Mesenchymal stem cell (in vitro differentiated cells and primary cell): ENCODE results near the gene FOXL2.

Experiments
- DNase-seq: peaks from one replicate; pipeline ENCODE4 v3.0.0-alpha.2; 2013
- H2AFZ ChIP-seq: one replicate; pipeline ENCODE4 v1.6.1; 2013; ENCODE audit warnings: low read depth, mild to moderate bottlenecking, control low read depth, inconsistent platforms, low read length, moderate library complexity
- H2AK5ac ChIP-seq: 2 replicates; pipeline ENCODE4 v1.6.1; 2013; ENCODE audit warnings: low read length, moderate library complexity, mild to moderate bottlenecking, inconsistent platforms; ENCODE audit not compliant: severe bottlenecking
- H2BK120ac ChIP-seq: one replicate; pipeline ENCODE4 v1.6.1; 2013; ENCODE audit warnings: low read depth, mild to moderate bottlenecking, inconsistent platforms, low read length, moderate library complexity
- H2BK12ac ChIP-seq, 2 experiments: one replicate each; pipeline ENCODE4 v1.6.1; 2013; ENCODE audit warnings: inconsistent platforms in 2 of 2, low read length in 2 of 2, mild to moderate bottlenecking in 2 of 2, moderate library complexity in 2 of 2, control low read depth in 1 of 2
- H2BK15ac ChIP-seq: one replicate; pipeline ENCODE4 v1.6.1; 2013; ENCODE audit warnings: mild to moderate bottlenecking, low read depth, inconsistent platforms; ENCODE audit not compliant: poor library complexity, severe bottlenecking
- H2BK5ac ChIP-seq: 2 replicates; pipeline ENCODE4 v1.6.1; 2013; ENCODE audit warnings: low read depth, mild to moderate bottlenecking, low read length, control low read depth, inconsistent platforms; ENCODE audit not compliant: poor library complexity, severe bottlenecking
- H3K14ac ChIP-seq, 2 experiments: one replicate each; pipeline ENCODE4 v1.6.1; 2013; ENCODE audit warnings: inconsistent platforms in 2 of 2, low read length in 2 of 2, control low read depth in 1 of 2, mild to moderate bottlenecking in 1 of 2, moderate library complexity in 1 of 2
- H3K18ac ChIP-seq, 2 experiments: one replicate each; pipeline ENCODE4 v1.6.1; 2013; ENCODE audit warnings: inconsistent platforms in 2 of 2, low read length in 2 of 2, control low read depth in 1 of 2, low read depth in 1 of 2, mild to moderate bottlenecking in 1 of 2
- H3K23ac ChIP-seq, 2 experiments: one replicate each; pipeline ENCODE4 v1.6.1; 2013; ENCODE audit warnings: inconsistent platforms in 2 of 2, low read length in 2 of 2, mild to moderate bottlenecking in 2 of 2, moderate library complexity in 2 of 2, control low read depth in 1 of 2
- H3K27ac ChIP-seq: 2 replicates; pipeline ENCODE4 v1.5.1; 2013; ENCODE audit warnings: mild to moderate bottlenecking, moderate library complexity, low read length, control low read depth, inconsistent platforms; ENCODE audit not compliant: poor library complexity, severe bottlenecking
- H3K27me3 ChIP-seq, 2 experiments: 2 replicates each; pipeline versions ENCODE4 v1.6.1 to v1.7.0; 2013; ENCODE audit warnings: low read length in 2 of 2, mild to moderate bottlenecking in 2 of 2, moderate library complexity in 2 of 2, control low read depth in 1 of 2, inconsistent platforms in 1 of 2; ENCODE audit not compliant: control insufficient read depth in 1 of 2, insufficient read depth in 1 of 2
- H3K36me3 ChIP-seq, 2 experiments: 2 replicates each; pipeline versions ENCODE4 v1.6.1 to v1.7.0; 2013; ENCODE audit warnings: low read length in 2 of 2, control low read depth in 1 of 2, inconsistent platforms in 1 of 2, low read depth in 1 of 2, mild to moderate bottlenecking in 1 of 2; ENCODE audit not compliant: insufficient read depth in 2 of 2, control insufficient read depth in 1 of 2
- H3K4ac ChIP-seq, 2 experiments: one replicate each; pipeline ENCODE4 v1.6.1; 2013; ENCODE audit warnings: inconsistent platforms in 2 of 2, low read length in 2 of 2, mild to moderate bottlenecking in 2 of 2, moderate library complexity in 2 of 2, control low read depth in 1 of 2, low read depth in 1 of 2
- H3K4me1 ChIP-seq: 2 replicates; pipeline ENCODE4 v1.6.1; 2013; ENCODE audit warnings: low read depth, low read length, control low read depth; ENCODE audit not compliant: control insufficient read depth, insufficient read depth
- H3K4me2 ChIP-seq: 2 replicates; pipeline ENCODE4 v1.6.1; 2013; ENCODE audit warnings: low read length, mild to moderate bottlenecking, inconsistent platforms; ENCODE audit not compliant: poor library complexity, severe bottlenecking
- H3K4me3 ChIP-seq, 2 experiments: 2 replicates each; pipeline versions ENCODE4 v1.5.1 to v1.7.0; 2013; ENCODE audit warnings: low read length in 2 of 2, mild to moderate bottlenecking in 2 of 2, control low read depth in 1 of 2, low read depth in 1 of 2; ENCODE audit not compliant: insufficient read depth in 1 of 2
- H3K79me1 ChIP-seq: replicated peaks from 2 replicates; pipeline ENCODE4 v1.6.1; 2013; ENCODE audit warnings: mild to moderate bottlenecking, control low read depth, low read length, inconsistent platforms; ENCODE audit not compliant: poor library complexity, severe bottlenecking
- H3K9ac ChIP-seq: 2 replicates; pipeline ENCODE4 v1.7.0; 2013; ENCODE audit warnings: mild to moderate bottlenecking, low read length, moderate library complexity
- H3K9me3 ChIP-seq: 2 replicates; pipeline ENCODE4 v1.7.0; 2013; ENCODE audit warnings: mild to moderate bottlenecking, low read length; ENCODE audit not compliant: control insufficient read depth
- H4K8ac ChIP-seq: one replicate; pipeline ENCODE4 v1.6.1; 2013; ENCODE audit warnings: inconsistent platforms, mild to moderate bottlenecking, low read length, moderate library complexity
- H4K91ac ChIP-seq: one replicate; pipeline ENCODE4 v1.6.1; 2013; ENCODE audit warnings: mild to moderate bottlenecking, low read length, inconsistent platforms
- WGBS: methylation state at CpG from one replicate; pipeline ENCODE4 v1.1.7; 2013; ENCODE audit warnings: mixed read lengths; 5-methylcytosine and 5-hydroxymethylcytosine counted together

The FOXL2 gene

DNA sequence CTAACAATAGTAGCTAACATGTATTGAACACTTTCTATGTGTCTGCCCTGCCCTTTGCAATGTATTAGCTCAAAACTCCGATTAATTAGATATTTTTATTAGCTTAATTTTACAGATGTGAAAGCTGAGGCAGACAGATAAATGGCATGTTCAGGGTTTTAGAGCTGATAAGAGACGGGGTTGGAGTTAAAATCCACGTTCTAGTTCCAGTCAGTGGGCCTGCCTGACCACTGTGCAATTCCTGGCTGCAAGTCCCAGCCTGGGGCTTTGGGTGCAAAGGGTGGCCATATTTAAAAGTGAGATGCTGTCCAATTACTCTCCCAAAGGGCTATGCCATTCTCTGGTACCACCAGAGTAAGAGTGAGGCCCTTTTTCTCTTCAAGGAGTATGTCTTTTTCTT lies 33.2 kb downstream of the FOXL2 start:
- Histone ChIP-seq H3K27ac (no peak overlapping the region), H3K23ac (no peak overlapping the region), H4K8ac (no peak overlapping the region), H3K14ac (no peak overlapping the region), H3K9me3 (no peaks in the 10 kb centered on the region), H2AK5ac (no peak overlapping the region), H3K4me2 (no peak overlapping the region), H3K4me1 (peaks cover 7% of the 10 kb centered on the region), H2BK15ac (no peak overlapping the region), H3K4ac (no peak overlapping the region), H3K27me3 (no peaks in the 10 kb centered on the region), H3K9ac (no peak overlapping the region), H2BK5ac (no peak overlapping the region), H4K91ac (no peak overlapping the region), H2AFZ (no peak overlapping the region), H3K4me3 (no peak overlapping the region), H3K18ac (no peak overlapping the region), H3K36me3 (no peaks in the 10 kb centered on the region), H3K79me1 (no peaks in the 10 kb centered on the region), H2BK12ac (no peak overlapping the region), H2BK120ac (no peak overlapping the region)
- 72% methylated on average over 2 of the region's 3 CpGs for WGBS
- DNase-seq: no peak

DNA sequence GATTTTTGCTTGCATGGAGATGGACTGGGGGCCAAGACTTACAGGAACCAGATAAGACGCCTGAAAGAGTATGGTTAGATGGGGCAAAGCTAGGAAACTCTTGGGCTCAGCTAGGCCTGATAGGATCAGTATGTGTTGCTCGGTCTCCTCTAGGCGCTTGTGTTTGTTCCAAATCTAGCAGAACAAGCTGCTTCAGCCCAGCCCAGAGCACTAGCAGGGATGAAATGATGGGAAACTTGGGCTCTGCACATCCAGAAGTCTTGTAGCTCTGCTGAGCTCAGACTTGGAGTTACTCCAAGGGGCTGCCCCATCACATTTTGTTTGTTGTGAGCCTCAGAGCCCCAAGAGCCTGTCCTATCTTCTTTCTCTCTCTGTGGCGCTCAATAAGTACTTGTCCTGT lies 34.7 kb downstream of the FOXL2 start:
- Histone ChIP-seq H3K14ac (no peak overlapping the region), H2BK15ac (peak overlapping the region; percentile 3), H3K36me3 (no peaks in the 10 kb centered on the region), H2BK12ac (no peak overlapping the region), H3K9me3 (no peaks in the 10 kb centered on the region), H3K4ac (no peak overlapping the region), H3K27ac (no peak overlapping the region), H3K4me1 (peaks cover 7% of the 10 kb centered on the region), H2AK5ac (no peak overlapping the region), H3K4me2 (no peak overlapping the region), H3K4me3 (no peak overlapping the region), H3K27me3 (no peaks in the 10 kb centered on the region), H2AFZ (no peak overlapping the region), H2BK5ac (no peak overlapping the region), H4K8ac (no peak overlapping the region), H3K23ac (no peak overlapping the region), H3K9ac (no peak overlapping the region), H2BK120ac (no peak overlapping the region), H3K79me1 (no peaks in the 10 kb centered on the region), H4K91ac (no peak overlapping the region), H3K18ac (no peak overlapping the region)
- 95% methylated on average over 3 of the region's 4 CpGs for WGBS
- DNase-seq: no peak

DNA sequence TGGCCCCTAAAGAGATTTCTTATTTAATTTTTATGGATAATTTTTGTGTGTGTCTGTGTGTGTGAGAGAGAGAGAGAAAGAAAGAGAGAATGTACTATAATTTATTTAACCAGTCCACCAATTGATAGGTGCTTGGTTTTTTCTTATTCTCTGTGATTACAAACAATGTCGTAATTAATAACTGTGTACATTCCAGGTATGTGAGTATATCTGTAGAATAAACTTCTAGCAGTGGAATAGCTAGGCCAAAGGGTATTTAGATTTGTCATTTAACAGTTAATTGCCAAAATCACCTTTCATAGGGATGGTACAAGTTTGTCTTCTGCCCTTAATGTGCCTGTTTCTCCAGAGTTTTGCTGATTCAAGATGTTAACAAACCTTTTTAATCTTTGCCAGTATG lies 35.3 kb downstream of the FOXL2 start:
- Histone ChIP-seq H2AK5ac (no peak overlapping the region), H3K23ac (no peak overlapping the region), H3K79me1 (no peaks in the 10 kb centered on the region), H3K4me2 (no peak overlapping the region), H2BK5ac (no peak overlapping the region), H3K14ac (no peak overlapping the region), H3K18ac (no peak overlapping the region), H3K9me3 (no peaks in the 10 kb centered on the region), H2BK12ac (no peak overlapping the region), H3K36me3 (no peaks in the 10 kb centered on the region), H2BK15ac (no peak overlapping the region), H4K8ac (no peak overlapping the region), H3K4me1 (peaks cover 6% of the 10 kb centered on the region), H3K27me3 (no peaks in the 10 kb centered on the region), H3K4ac (no peak overlapping the region), H3K27ac (no peak overlapping the region), H3K4me3 (no peak overlapping the region), H2AFZ (no peak overlapping the region), H4K91ac (no peak overlapping the region), H3K9ac (no peak overlapping the region), H2BK120ac (no peak overlapping the region)
- 50% methylated on average over 1 of the region's 1 CpG for whole genome bisulfite sequencing
- DNase-seq: no peak

DNA sequence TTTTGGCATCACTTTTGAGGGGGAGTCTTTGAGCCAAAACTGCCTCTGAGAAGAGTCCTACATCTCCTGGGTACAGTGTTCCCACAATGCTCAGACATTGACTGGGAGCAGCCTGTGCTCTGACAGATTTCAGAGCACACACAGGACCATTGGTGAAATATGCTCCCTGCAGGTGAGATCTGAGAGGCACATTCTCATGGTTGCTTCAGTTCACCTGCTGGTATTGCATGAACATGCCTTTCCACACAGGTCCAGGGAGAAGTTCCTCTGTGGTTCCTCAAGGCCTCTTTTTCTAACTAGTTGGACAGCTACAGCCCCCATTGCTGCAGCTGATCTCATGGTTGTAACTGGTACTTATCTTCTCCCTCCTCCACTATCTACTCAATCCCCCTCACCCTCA lies 37.0 kb downstream of the FOXL2 start:
- Histone ChIP-seq H3K36me3 (no peaks in the 10 kb centered on the region), H3K4ac (no peak overlapping the region), H3K27me3 (no peaks in the 10 kb centered on the region), H2BK15ac (no peak overlapping the region), H4K8ac (no peak overlapping the region), H4K91ac (no peak overlapping the region), H3K9ac (no peak overlapping the region), H3K4me3 (no peak overlapping the region), H3K14ac (no peak overlapping the region), H3K27ac (no peak overlapping the region), H3K18ac (no peak overlapping the region), H2BK120ac (no peak overlapping the region), H3K9me3 (no peaks in the 10 kb centered on the region), H3K4me2 (no peak overlapping the region), H3K23ac (no peak overlapping the region), H3K79me1 (no peaks in the 10 kb centered on the region), H2AK5ac (no peak overlapping the region), H3K4me1 (peaks cover 3% of the 10 kb centered on the region), H2BK5ac (no peak overlapping the region), H2AFZ (no peak overlapping the region), H2BK12ac (no peak overlapping the region)
- no peak for DNase-seq
